ENCODE measurements around the gene APOD.
A peak's percentile ranks its signal among the peaks of the same experiment; 100 is the strongest.

APOD gene

GRCh38 chr3:195584543-195584870 is 767 bp upstream of the APOD start:
- no peak overlapping the region for H3K4me2 ChIP-seq (ENCODE audit: insufficient read depth, low read length, poor library complexity, severe bottlenecking)
- no peak overlapping the region for H3K4ac ChIP-seq (ENCODE audit: low read length)
- DNase-seq (ENCODE audit: low spot score): no peak
- H2BK12ac ChIP-seq (ENCODE audit: low read length): no peak overlapping the region
- no peak overlapping the region for H3K18ac ChIP-seq (ENCODE audit: low read length)
- H3K36me3 ChIP-seq (replicated peaks in 1 of 2; ENCODE audit: control insufficient read depth in 2 of 2, insufficient read depth in 2 of 2, low read length in 2 of 2): no peaks in the 10 kb centered on the region
- H3K79me1 ChIP-seq (ENCODE audit: low read depth, low read length): no peaks in the 10 kb centered on the region
- no peak overlapping the region for H4K91ac ChIP-seq (ENCODE audit: low read depth, low read length, poor library complexity)
- H4K8ac ChIP-seq (ENCODE audit: low read depth, low read length): no peak overlapping the region
- H3K27me3 ChIP-seq (ENCODE audit: control insufficient read depth in 3 of 3, insufficient read depth in 3 of 3, low read depth in 1 of 3, low read length in 3 of 3): peaks cover 0 to 2% (median 0%) of the 10 kb centered on the region in 3 experiments
- no CpG with 5 or more reads among the region's 4 CpGs for WGBS, 2 donors (ENCODE audit: extremely low coverage in 2 of 2, insufficient read length in 2 of 2, insufficient replicate concordance in 1 of 2)
- H2AFZ ChIP-seq (ENCODE audit: low read length): no peak overlapping the region
- no peak overlapping the region for H3K27ac ChIP-seq (replicated peaks; ENCODE audit: low read length)
- no peaks in the 10 kb centered on the region for H3K4me1 ChIP-seq (ENCODE audit: control insufficient read depth in 2 of 2, insufficient read depth in 1 of 2, low read depth in 1 of 2, low read length in 2 of 2)
- H3K9me3 ChIP-seq (replicated peaks in 1 of 2; ENCODE audit: control insufficient read depth in 2 of 2, insufficient read depth in 1 of 2, low read depth in 1 of 2, low read length in 2 of 2): peaks cover 0 to 3% of the 10 kb centered on the region in 2 donors
- H2BK5ac ChIP-seq (ENCODE audit: low read length): no peak overlapping the region
- no peak overlapping the region for H3K23ac ChIP-seq (ENCODE audit: low read depth, low read length, poor library complexity)
- no peak overlapping the region for H2BK120ac ChIP-seq (ENCODE audit: low read depth, low read length)
- H2BK15ac ChIP-seq (ENCODE audit: low read length): no peak overlapping the region
- H2AK5ac ChIP-seq (ENCODE audit: low read depth, low read length): no peak overlapping the region
- H3K14ac ChIP-seq (ENCODE audit: low read length): no peak overlapping the region
- H3K9ac ChIP-seq (ENCODE audit: low read depth, low read length, poor library complexity): no peak overlapping the region
- H3K4me3 ChIP-seq (ENCODE audit: low read length in 2 of 2): no peak overlapping the region

DNA sequence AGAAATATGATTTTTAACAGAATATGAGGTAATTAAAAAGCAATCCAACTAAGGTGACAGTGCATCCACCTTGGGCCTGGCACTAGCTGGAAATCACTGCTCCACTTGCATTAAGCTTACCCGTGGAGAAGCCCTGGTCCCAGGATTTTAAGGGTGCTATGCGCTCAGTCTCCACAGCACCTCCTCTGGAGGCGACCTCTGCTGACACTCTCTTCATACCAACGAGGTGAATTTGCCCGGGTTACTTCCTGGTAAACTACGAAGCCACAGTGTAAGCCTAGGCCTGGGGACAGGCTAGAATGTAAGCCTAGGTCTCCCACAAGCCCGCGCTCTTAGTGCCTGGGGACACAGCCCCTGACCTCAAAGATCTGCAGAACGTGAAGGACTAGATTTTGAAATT is 793 bp downstream of the APOD start:
- no peak overlapping the region for H4K8ac ChIP-seq (ENCODE audit: low read depth, low read length)
- no peaks in the 10 kb centered on the region for H3K36me3 ChIP-seq (replicated peaks in 1 of 2; ENCODE audit: control insufficient read depth in 2 of 2, insufficient read depth in 2 of 2, low read length in 2 of 2)
- H2BK120ac ChIP-seq (ENCODE audit: low read depth, low read length): no peak overlapping the region
- no peak overlapping the region for H2BK5ac ChIP-seq (ENCODE audit: low read length)
- H3K4me2 ChIP-seq (ENCODE audit: insufficient read depth, low read length, poor library complexity, severe bottlenecking): no peak overlapping the region
- no peak for DNase-seq (ENCODE audit: low spot score)
- H3K4me1 ChIP-seq (ENCODE audit: control insufficient read depth in 2 of 2, insufficient read depth in 1 of 2, low read depth in 1 of 2, low read length in 2 of 2): no peaks in the 10 kb centered on the region
- no peak overlapping the region for H2AFZ ChIP-seq (ENCODE audit: low read length)
- no peak overlapping the region for H3K23ac ChIP-seq (ENCODE audit: low read depth, low read length, poor library complexity)
- no peak overlapping the region for H3K4me3 ChIP-seq (ENCODE audit: low read length in 2 of 2)
- H3K27me3 ChIP-seq (ENCODE audit: control insufficient read depth in 3 of 3, insufficient read depth in 3 of 3, low read depth in 1 of 3, low read length in 3 of 3): peaks cover 0 to 9% (median 0%) of the 10 kb centered on the region in 3 experiments
- no peak overlapping the region for H2AK5ac ChIP-seq (ENCODE audit: low read depth, low read length)
- no peak overlapping the region for H3K9ac ChIP-seq (ENCODE audit: low read depth, low read length, poor library complexity)
- no peak overlapping the region for H4K91ac ChIP-seq (ENCODE audit: low read depth, low read length, poor library complexity)
- H2BK15ac ChIP-seq (ENCODE audit: low read length): no peak overlapping the region
- no peaks in the 10 kb centered on the region for H3K9me3 ChIP-seq (replicated peaks in 1 of 2; ENCODE audit: control insufficient read depth in 2 of 2, insufficient read depth in 1 of 2, low read depth in 1 of 2, low read length in 2 of 2)
- H3K4ac ChIP-seq (ENCODE audit: low read length): no peak overlapping the region
- H3K27ac ChIP-seq (replicated peaks; ENCODE audit: low read length): no peak overlapping the region
- H3K14ac ChIP-seq (ENCODE audit: low read length): no peak overlapping the region
- no peak overlapping the region for H3K18ac ChIP-seq (ENCODE audit: low read length)
- no peak overlapping the region for H2BK12ac ChIP-seq (ENCODE audit: low read length)
- no peaks in the 10 kb centered on the region for H3K79me1 ChIP-seq (ENCODE audit: low read depth, low read length)
- no CpG with 5 or more reads among the region's 9 CpGs for WGBS, 2 donors (ENCODE audit: extremely low coverage in 2 of 2, insufficient read length in 2 of 2, insufficient replicate concordance in 1 of 2)

- Histone ChIP-seq H3K14ac (ENCODE audit: low read length) (no peak overlapping the region), H2BK5ac (ENCODE audit: low read length) (no peak overlapping the region), H2AFZ (ENCODE audit: low read length) (no peak overlapping the region), H3K4me1 (ENCODE audit: control insufficient read depth in 2 of 2, insufficient read depth in 1 of 2, low read depth in 1 of 2, low read length in 2 of 2) (no peaks in the 10 kb centered on the region), H3K27me3 (ENCODE audit: control insufficient read depth in 3 of 3, insufficient read depth in 3 of 3, low read depth in 1 of 3, low read length in 3 of 3) (peaks cover 0 to 9% (median 0%) of the 10 kb centered on the region in 3 experiments), H3K23ac (ENCODE audit: low read depth, low read length, poor library complexity) (no peak overlapping the region), H3K18ac (ENCODE audit: low read length) (no peak overlapping the region), H3K36me3 (replicated peaks in 1 of 2; ENCODE audit: control insufficient read depth in 2 of 2, insufficient read depth in 2 of 2, low read length in 2 of 2) (no peaks in the 10 kb centered on the region), H3K4ac (ENCODE audit: low read length) (no peak overlapping the region), H3K79me1 (ENCODE audit: low read depth, low read length) (no peaks in the 10 kb centered on the region), H2BK12ac (ENCODE audit: low read length) (no peak overlapping the region), H4K91ac (ENCODE audit: low read depth, low read length, poor library complexity) (no peak overlapping the region), H3K27ac (replicated peaks; ENCODE audit: low read length) (no peak overlapping the region), H2AK5ac (ENCODE audit: low read depth, low read length) (no peak overlapping the region), H2BK15ac (ENCODE audit: low read length) (no peak overlapping the region), H3K9ac (ENCODE audit: low read depth, low read length, poor library complexity) (peak overlapping the region; percentile 30), H4K8ac (ENCODE audit: low read depth, low read length) (peak overlapping the region; percentile 45), H3K9me3 (replicated peaks in 1 of 2; ENCODE audit: control insufficient read depth in 2 of 2, insufficient read depth in 1 of 2, low read depth in 1 of 2, low read length in 2 of 2) (no peaks in the 10 kb centered on the region), H3K4me3 (ENCODE audit: low read length in 2 of 2) (no peak overlapping the region), H3K4me2 (ENCODE audit: insufficient read depth, low read length, poor library complexity, severe bottlenecking) (no peak overlapping the region), H2BK120ac (ENCODE audit: low read depth, low read length) (no peak overlapping the region)
- no peak for DNase-seq (ENCODE audit: low spot score)
- no CpG with 5 or more reads among the region's 6 CpGs for WGBS, 2 donors (ENCODE audit: extremely low coverage in 2 of 2, insufficient read length in 2 of 2, insufficient replicate concordance in 1 of 2)
These were observed 2.8 kb downstream of the APOD start for GRCh38 chr3:195580744-195581443.

GRCh38 chr3:195579281-195579680 is 4.5 kb downstream of the APOD start:
- Histone ChIP-seq H3K14ac (ENCODE audit: low read length) (no peak overlapping the region), H2BK120ac (ENCODE audit: low read depth, low read length) (no peak overlapping the region), H4K91ac (ENCODE audit: low read depth, low read length, poor library complexity) (no peak overlapping the region), H3K4ac (ENCODE audit: low read length) (no peak overlapping the region), H3K23ac (ENCODE audit: low read depth, low read length, poor library complexity) (no peak overlapping the region), H2BK12ac (ENCODE audit: low read length) (no peak overlapping the region), H2BK5ac (ENCODE audit: low read length) (no peak overlapping the region), H3K4me1 (ENCODE audit: control insufficient read depth in 2 of 2, insufficient read depth in 1 of 2, low read depth in 1 of 2, low read length in 2 of 2) (no peaks in the 10 kb centered on the region), H3K9ac (ENCODE audit: low read depth, low read length, poor library complexity) (no peak overlapping the region), H2AFZ (ENCODE audit: low read length) (no peak overlapping the region), H3K4me3 (ENCODE audit: low read length in 2 of 2) (no peak overlapping the region), H4K8ac (ENCODE audit: low read depth, low read length) (no peak overlapping the region), H3K27ac (replicated peaks; ENCODE audit: low read length) (no peak overlapping the region), H3K9me3 (replicated peaks in 1 of 2; ENCODE audit: control insufficient read depth in 2 of 2, insufficient read depth in 1 of 2, low read depth in 1 of 2, low read length in 2 of 2) (no peaks in the 10 kb centered on the region), H2BK15ac (ENCODE audit: low read length) (no peak overlapping the region), H3K18ac (ENCODE audit: low read length) (no peak overlapping the region), H2AK5ac (ENCODE audit: low read depth, low read length) (no peak overlapping the region), H3K79me1 (ENCODE audit: low read depth, low read length) (no peaks in the 10 kb centered on the region), H3K4me2 (ENCODE audit: insufficient read depth, low read length, poor library complexity, severe bottlenecking) (no peak overlapping the region), H3K36me3 (replicated peaks in 1 of 2; ENCODE audit: control insufficient read depth in 2 of 2, insufficient read depth in 2 of 2, low read length in 2 of 2) (no peaks in the 10 kb centered on the region), H3K27me3 (ENCODE audit: control insufficient read depth in 3 of 3, insufficient read depth in 3 of 3, low read depth in 1 of 3, low read length in 3 of 3) (peaks cover 0 to 7% (median 0%) of the 10 kb centered on the region in 3 experiments)
- DNase-seq (ENCODE audit: low spot score): no peak
- no CpG with 5 or more reads among the region's 12 CpGs for WGBS, 2 donors (ENCODE audit: extremely low coverage in 2 of 2, insufficient read length in 2 of 2, insufficient replicate concordance in 1 of 2)

All from neuronal stem cell (in vitro differentiated cells).